HG03558 (cell line): ENCODE results near the gene ART3.

Experiments
- ATAC-seq: cut with Tn5 transposase; IDR thresholded peaks from one replicate; pipeline ENCODE4 v1.9.1; 2021; ENCODE audit warnings: moderate number of reproducible peaks; ENCODE audit not compliant: unreplicated experiment; ENCODE audit errors: extremely low read depth

Gene ART3

DNA sequence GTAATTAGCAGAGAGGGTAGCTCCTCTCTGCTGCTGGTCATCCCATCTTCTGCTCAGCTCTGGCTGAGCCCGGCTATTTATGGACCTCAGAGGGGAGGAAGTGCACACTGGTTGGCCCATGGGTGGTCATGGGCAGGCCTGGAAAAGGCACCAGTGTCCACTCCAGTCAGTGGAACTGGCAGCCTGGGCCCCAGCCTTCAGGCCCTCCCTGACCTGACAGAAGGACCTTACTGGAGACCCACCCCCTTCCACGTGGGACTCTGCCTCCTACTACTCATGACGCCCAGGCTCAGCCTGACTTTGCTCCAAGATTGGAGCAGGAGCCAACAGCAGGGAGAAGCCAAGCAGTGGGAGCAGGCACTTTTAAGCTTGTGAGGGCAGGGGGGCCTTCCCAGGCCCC lies 8.0 kb upstream of the ART3 start:
- no peak for ATAC-seq

DNA sequence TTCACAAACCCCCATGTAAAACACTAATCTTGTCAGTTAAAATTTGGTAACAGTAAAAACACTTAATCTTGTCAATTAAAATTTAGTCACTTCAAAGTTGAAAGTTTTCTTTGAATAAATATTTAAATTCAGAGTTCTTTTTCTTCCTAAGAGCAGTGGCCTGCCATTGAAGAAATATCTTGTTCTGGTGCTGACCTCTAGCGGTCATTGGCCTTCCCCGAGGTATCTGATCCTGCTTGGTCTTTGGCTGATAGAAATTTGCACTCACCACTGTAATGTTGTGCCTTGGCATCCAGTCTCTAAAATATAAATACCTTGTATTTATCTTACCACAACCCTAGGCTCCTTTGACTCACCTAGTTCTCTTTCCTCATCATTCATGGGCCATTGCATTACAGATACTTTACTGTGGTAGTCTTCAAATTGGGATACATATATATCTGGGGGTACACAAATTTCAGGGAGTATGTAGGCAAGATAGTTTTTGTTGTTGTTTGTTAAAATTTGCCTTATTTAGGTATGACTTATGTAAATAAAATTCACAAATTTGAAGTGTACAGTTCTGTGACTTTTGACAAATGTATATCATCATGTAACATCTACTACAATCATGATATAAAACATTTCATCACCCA lies 6.7 kb upstream of the ART3 start:
- ATAC-seq, result no peak

DNA sequence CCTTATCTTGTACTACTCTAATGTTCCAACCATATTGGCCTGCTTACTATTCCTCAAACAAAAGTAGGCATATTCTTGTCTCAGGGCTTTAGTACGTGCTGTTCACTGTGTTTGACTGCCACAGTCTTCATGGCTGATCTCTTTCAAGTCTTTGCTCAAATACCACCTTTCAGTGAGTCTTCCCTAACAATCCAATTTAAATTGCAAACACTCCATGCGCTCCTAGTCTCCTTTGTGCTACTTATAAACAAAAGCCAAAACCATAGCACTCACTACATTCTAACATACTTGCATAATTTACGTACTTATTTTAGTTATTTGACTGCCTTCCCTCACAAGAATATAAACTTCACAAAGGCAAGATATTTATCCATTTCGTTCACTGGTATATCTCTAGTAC lies 1.7 kb upstream of the ART3 start:
- ATAC-seq, result no peak

DNA sequence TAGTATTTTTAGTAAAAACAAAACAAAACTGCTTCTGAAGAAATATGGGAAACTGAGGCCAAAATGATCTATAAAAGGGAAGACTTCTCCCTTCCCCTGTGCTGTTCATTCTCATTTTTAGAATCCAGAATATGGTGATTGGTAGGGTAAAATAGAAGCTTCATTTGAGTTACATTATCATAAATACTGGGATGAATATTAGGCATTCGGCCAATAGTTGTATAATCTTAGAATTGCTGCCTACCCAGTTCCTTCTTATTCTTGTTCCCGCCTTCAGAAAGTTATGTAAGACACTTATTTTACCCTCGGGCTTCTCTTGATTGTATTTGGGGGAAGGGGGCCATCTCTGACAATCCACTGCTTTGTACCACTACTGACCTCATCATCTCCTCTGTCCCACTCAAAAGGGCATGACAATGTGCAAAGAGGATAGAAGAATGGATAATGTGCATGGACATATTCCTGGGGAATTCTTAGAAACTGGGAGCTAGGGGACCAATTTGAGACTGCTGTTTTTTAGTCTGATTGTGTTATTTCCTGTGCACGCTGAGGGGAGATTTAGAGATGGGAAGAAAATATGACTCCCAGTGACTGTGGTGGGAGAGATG lies 588 bp downstream of the ART3 start:
- ATAC-seq, result no peak

DNA sequence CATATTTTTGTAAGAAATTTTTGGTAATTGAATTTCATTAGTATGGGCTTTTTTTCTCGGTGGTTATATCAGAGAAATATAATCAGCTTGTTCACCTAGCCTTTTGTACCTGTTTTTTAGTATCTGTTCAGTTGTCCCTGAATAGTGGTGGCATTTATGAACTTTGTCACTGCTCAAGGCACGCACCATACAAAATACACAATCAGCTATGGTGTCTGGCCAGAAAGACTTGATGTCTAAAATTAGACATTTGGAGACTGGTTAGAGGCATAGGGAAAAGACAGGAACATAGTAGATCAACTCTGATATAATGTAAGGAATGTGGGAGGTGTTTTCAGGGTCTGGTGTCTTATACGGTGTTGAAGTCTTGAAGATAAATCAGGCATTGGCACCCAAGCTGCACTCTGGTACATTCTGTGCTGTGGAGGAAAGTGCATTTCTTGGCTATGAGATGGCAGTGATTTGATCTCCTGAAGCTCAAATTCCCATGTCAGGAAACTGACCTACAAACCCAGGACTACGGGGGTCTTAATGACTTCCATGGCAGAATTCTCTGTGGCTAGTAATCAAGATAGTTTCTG lies 3.6 kb downstream of the ART3 start:
- ATAC-seq, result no peak

DNA sequence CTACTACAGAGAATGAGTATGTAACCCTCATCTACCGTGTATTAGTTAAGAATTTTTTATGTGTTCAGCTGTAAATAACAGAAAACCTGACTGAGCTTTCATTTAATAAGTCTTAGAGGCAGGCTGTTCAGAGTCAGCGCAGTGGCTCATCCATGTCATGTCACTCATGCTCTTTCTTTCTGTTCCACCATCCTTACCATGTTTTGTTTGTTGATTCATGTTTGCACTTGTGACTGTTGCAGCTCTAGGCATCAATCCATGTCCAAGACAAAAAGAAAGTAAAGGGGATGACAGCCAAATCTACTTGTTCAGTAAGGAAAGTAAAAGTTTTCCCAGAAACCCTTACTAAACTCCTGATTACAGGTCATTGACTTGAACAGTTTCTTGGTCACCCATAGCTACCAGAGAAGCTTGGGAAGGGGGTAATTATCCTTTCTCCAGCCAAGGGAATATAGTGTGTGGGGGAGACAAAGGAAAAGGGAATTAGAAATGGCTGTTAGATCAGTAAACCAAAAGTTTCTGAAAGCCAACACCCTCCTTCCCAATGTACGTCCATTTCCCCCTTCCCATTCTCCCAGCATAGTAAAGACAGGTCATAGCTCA lies 9.0 kb downstream of the ART3 start:
- no peak for ATAC-seq

DNA sequence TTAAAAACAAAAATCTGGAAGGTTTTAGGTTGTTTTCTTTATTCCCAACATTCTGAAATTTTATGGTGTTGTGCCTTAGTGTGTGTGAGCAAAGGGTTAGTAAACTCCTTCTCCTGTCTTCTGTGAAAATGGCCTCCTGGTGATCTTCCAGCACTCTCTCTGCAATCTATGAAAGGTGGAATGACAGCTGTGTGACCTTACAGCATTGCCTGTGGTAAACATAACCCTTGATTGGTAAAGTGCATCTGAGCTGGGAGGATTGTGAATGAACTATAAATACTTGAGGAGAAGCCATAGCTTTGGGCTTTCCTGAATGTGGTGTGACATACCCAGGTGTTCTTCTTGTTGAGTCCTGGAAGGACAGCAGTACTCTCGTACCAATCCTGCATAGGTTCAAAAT lies 10.0 kb downstream of the ART3 start:
- no peak for ATAC-seq

DNA sequence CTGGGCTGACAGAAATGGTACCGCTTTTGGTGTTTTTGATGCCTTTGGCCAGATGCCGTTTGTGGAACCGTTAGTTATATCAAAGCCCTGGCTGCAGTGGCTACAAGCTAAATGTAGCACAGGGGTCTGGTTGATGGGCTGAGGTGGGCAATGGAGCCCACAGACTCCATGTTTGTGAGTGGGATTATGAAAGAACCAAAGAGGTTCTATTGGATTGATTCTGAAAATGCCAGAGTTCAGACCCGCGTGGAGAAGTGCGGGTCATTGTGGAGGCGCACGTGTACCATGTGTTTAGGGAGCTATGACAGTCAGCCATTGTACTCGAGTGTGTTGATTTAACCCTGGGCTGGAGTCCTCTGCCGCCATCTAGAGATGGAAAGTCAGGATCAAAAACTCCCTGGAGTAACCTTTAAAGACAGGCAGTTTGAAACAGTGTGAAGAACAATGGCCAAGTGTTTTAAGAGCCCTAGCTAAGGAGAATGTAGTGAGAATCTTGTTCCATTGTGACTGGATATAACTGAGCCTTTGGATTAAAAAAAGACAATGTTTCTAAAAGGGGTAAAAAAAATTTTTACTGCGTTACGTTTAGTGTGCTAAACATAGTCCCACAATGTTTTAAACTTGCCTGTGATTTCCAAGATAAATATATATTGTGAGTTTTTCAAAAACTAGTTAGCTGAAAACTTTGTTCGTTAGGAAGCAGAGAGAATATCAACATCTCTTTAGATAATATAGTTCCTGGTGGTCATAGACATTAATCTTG lies 12.7 kb downstream of the ART3 start:
- no peak for ATAC-seq

DNA sequence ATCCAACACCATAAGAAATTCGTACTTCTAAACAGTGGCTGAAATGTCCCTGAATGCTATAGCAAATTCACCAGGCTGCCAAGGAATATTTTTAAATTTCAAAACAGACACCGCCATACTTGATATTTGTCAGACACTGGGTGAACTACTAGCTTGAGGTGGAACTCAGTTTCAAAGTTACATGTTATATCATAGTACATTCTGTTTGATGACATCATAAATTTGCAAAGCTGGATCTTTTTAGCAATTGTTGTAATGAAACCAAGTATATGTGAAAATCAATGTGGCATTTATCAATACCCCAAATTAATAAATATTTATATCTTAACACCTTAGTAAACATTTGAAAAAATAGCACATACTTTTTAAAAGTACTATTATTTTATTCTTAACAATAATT lies 14.2 kb downstream of the ART3 start:
- ATAC-seq, result no peak

DNA sequence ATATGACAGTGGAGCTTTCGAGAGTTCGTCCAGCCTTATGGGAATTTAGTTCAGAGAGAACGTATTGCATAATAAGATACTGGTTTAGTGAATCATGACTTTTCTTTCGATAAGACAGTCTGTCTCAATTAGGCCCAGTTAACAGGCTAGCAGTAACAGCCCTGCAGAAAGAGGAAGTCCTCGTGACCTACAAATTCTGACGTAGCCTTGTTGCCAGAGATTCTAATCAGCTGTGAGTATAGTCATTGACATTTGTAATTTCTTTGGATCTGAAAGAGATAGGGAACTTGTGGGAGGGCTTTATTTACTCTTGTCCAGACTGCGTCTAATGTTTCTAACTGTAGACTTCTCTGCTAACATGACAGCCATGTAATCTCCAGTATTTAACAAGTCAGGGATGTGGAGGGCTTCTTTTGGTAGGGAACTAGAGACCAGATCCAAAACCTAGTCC lies 15.8 kb downstream of the ART3 start:
- no peak for ATAC-seq

DNA sequence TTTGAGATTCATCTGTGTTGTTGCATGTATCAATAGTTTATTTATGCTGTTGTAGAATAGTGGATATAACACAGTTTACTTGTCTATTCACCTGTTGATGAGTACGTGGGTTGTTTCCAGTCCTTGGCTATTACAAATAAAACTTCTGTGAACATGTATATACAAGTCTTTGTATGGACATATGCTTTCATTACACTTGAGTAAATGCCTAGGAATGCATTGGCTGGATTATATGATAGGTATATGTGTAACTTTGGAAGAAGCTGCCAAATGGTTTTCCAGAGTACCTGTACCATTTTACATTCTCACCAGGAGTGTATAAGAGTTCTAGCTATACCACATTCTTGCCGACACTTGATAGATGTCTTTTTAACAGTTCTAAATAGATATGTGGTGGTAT lies 16.5 kb downstream of the ART3 start:
- no peak for ATAC-seq

DNA sequence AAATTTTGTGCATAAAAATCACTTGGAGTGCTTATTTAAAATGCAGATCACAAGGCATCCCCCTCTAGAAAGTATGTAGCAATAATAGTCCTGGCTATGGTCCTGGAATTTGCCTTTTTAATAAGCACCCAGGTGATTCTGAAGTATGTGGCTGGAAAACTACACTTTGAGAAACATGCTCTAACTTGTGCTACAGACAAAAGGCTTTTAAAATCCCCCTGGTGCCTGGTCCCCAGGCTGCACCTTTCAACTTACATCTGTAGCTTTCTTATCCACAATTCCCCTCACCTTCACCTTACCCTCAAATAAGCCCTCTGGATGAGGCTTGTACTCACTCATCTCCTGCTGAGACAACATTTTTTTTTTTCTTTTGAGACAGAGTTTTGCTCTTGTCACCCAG lies 21.1 kb downstream of the ART3 start:
- no peak for ATAC-seq

DNA sequence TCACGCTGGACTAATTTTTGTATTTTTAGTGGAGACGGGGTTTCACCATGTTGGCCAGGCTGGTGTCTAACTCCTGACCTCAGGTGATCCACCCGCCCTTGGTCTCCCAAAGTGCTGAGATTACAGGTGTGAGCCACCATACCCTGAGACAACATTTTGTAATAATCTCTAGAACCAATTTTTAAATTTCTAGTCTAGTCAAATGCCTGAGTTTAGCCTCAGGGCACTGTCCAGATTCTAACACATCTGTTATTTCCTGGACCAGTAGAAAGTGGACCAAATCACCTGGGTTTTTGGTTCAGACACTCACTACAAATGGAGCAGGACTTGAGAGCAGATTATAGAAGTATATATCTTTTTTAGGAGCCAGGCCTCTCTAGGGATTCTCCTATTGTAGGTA lies 21.6 kb downstream of the ART3 start:
- ATAC-seq, result no peak

DNA sequence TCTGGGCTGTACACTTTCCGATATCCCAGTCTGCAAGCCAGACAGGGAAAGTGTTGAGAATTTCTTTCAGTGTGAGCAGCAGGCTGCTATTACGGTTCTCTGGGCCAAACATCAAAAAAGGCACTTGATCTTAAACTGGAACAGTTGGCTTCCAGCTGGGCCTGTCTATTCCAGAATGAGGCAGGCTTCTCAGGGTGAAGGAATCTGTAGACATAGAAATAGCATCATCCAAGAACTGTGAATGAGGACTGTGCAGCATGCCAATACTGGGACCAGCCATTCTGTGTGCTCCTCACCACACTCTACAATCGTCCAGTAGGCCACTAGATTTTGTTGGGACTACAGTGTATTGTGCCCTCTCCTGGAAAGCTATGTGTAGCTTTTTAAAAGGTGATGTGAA lies 31.1 kb downstream of the ART3 start:
- no peak for ATAC-seq

DNA sequence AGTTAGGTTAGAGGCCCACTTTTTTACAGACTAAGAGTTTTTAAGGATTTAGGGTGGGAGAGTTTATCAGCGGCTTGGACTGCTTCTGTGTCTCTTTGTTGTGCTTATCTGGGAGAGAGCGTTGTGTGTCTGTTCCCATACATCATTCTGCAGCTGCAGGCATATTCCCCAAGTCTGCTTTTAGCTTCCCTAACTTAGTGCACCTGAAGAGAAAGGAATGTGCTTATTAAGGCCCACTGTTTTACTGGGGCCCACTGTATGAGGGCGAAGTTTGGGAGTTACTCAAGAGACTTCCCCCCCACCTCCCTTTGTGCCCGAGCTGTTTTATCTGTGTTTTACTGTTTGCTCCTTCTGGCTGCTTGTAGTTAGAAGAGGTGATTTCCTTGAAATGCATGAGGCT lies 31.9 kb downstream of the ART3 start:
- no peak for ATAC-seq

DNA sequence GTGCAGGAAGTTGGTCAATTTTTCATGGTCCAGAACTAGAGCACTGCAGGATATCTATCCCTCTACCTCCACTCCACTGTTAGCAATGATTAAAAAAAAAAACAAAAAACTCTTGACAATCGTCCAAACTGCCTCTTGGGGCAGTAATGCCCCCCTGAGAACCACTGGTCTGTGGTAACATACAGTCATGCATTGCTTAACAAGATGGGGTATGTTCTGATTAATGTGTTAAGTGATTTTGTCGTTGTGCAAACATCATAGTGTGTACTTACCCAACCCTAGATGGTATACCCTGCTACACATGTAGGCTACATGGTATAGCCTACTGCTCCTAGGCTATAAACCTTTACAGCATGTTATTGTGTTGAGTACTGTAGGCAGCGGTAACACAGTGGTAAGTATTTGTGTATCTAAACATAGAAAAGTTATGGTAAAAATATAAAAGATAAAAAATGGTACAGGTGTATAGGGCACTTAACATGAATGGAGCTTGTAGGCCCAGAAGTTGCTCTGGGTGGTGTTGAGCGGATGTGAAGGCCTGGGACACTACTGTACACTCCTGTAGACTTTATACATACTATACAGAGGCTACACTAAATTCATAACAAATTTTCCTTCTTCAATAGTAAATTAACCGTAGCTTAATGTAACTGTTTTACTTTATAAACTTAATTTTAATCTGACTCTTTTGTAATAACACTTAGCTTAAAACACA lies 34.1 kb downstream of the ART3 start:
- ATAC-seq, result no peak

DNA sequence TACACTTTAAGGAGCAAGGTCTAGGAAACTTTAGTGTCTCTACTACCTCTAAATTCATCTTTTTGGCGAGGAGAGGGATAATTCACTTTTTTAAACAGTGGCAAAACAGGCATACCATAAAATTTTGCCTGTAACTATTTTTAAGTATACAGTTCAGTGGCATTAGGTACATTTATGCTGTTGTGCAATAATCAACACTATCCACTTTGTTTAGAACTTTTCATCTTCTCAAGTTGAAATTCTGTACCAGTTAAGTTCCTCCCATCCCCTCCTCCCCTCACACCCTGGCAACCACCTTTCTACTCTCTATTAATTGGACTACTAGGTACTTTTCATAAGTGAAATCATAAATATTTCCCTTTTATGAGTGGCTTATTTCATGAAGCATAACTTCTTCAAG lies 42.3 kb downstream of the ART3 start:
- ATAC-seq, result no peak

DNA sequence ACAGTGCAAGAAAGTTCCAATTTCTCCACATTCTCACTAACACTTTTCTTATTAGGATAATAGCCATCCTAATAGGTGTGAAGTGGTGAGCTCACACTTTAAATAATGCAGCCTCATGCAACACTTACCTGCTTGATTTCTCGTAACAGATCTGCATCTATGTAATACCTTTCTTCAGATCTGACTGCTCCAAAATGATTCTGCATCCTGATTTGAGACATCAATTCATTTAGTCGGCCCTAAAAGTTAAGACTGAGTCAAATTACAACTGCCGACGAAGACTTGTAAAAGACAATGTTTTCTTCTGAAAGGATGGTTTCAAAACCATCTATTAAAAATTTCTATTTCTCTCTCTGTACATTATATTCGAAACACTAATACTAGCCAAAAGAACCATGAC lies 43.0 kb downstream of the ART3 start:
- ATAC-seq, result no peak

DNA sequence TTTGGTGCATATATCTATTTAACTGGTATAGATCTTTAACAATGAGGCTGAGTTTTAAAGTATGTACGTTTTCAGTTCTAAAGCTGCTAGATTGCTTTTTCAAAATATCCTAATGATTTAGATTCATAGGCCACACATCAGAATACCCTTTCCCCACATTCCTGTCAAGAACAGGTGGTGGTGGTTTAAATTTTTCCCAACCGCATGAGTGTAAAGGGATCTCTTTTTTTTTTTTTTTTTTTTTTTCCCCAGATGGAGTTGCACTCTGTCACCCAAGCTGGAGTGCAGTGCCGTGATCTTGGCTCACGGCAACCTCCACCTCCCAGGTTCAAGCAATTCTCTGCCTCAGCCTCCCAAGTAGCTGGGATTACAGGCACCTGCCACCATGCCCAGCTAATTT lies 45.7 kb downstream of the ART3 start:
- no peak for ATAC-seq

DNA sequence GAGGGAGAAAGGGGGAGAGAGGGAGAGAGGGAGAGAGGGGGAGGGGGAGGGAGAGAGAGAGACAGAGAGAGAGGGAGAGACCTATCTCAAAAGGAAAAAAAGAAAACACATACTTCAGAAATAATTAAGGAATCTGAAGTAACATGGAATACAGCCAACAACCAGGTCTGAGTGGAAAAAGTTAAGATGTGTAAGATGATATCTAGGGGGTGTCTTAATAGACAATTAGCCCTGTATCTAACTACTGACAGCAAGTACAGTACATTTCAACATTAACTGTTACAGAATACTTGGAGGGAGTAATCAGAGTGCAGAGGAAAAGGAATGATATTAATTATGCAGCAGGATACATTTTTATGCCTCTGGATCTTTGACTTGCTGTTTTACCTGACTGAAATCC lies 51.3 kb downstream of the ART3 start:
- ATAC-seq, result no peak
